Measurements from ENCODE around the gene DMRTA1.
"Not testable (repeated sequence)": the region's sequence is repeated elsewhere in the genome, so short reads cannot be mapped to it uniquely, and the experiment has no call there.

DMRTA1 gene

GRCh38 chr9:22455181-22455580 is 8.6 kb downstream of the DMRTA1 start:
- DNase-seq, result no peak

- DNase-seq, result no peak
Measured at GRCh38 chr9:22457448-22457847, 10.8 kb downstream of the DMRTA1 start.

GRCh38 chr9:22463205-22463604 is 16.6 kb downstream of the DMRTA1 start:
- no peak for DNase-seq

GRCh38 chr9:22469928-22470544 is 23.4 kb downstream of the DMRTA1 start:
- peak in 5 of 56 donors; percentile 2 to 26 (median 4) for DNase-seq

GRCh38 chr9:22481566-22481965 is 34.9 kb downstream of the DMRTA1 start:
- no peak for DNase-seq

GRCh38 chr9:22483528-22484070 is 37.0 kb downstream of the DMRTA1 start:
- no peak for DNase-seq

GRCh38 chr9:22496197-22496596 is 49.6 kb downstream of the DMRTA1 start:
- DNase-seq, result not testable (repeated sequence)
